Thyroid gland (tissue), 4 donors: ENCODE data around the gene ING1.

ENCODE experiments used
- POLR2A ChIP-seq, 2 donors: fragments of 450-650 bp; IDR thresholded peaks; one replicate each; pipeline ENCODE4 v1.6.1; 2017; ENCODE audit warnings: antibody characterized with exemption in 2 of 2, mild to moderate bottlenecking in 2 of 2, moderate library complexity in 1 of 2
- TF ChIP-seq, protein P1 (sequence below), 6 experiments: fragments of 200-600 bp in 3 of 6; fragments of 450-650 bp in 3 of 6; sonication (generic) in 3 of 6; IDR thresholded peaks; one replicate each; pipeline ENCODE4 v1.5.1; 2016 to 2019; ENCODE audit warnings: antibody characterized with exemption in 6 of 6, mild to moderate bottlenecking in 2 of 6, inconsistent platforms in 1 of 6, moderate library complexity in 1 of 6

DNA sequence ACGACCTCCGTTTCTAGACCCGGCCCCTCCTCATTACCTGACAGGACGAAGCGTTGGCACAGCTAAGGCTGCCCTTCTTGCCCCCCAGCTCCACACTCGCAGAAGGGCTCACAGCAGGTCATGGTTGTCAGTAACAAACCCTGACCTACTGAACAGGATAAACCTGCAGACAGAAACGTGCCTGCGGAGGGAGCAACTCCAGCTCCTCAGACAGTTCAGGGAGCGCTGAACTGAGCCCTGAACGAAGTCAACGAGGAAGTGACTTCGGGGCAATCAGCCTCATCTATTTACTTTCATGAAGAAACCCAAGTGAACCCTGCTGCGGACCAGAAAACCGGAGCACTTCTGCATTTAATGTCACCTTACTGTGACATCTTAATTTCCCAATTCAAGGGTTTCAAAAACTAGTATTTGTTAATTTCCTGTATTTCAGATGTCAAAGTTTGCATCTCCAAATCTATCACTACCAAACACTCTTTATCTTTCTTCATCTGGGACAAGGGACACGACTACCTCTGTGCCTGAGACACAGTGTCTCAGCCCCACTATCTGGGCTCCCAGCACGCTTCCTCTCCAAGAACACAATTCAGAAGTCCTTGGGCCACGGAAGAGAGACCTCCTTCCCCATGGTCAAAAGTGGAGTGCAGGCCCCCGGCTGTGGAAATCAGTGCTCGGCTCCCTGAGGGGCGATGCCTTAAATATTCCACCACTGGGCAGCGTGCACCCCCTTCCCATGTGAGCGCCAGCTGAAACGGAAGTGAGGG is 47.8 kb upstream of the ING1 start:
- TF ChIP-seq, protein P1, sequence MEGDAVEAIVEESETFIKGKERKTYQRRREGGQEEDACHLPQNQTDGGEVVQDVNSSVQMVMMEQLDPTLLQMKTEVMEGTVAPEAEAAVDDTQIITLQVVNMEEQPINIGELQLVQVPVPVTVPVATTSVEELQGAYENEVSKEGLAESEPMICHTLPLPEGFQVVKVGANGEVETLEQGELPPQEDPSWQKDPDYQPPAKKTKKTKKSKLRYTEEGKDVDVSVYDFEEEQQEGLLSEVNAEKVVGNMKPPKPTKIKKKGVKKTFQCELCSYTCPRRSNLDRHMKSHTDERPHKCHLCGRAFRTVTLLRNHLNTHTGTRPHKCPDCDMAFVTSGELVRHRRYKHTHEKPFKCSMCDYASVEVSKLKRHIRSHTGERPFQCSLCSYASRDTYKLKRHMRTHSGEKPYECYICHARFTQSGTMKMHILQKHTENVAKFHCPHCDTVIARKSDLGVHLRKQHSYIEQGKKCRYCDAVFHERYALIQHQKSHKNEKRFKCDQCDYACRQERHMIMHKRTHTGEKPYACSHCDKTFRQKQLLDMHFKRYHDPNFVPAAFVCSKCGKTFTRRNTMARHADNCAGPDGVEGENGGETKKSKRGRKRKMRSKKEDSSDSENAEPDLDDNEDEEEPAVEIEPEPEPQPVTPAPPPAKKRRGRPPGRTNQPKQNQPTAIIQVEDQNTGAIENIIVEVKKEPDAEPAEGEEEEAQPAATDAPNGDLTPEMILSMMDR (IDR thresholded peaks at IDR 0.05) = no peak
- TF ChIP-seq POLR2A (IDR thresholded peaks at IDR 0.05) = no peak
